A549 treated with AZD9567 at 1 μM for 4 hours (cell line): ENCODE results near the gene LSM8. TPM values are rescaled to one million over a fixed set of nuclear protein-coding genes. Genes with fewer than 3 reads are reported as not detected.

Source experiments
- total RNA-seq: library from RNA; stranded (reverse); fragments of 200-300 nt; extraction: Qiagen RNA extraction; gene quantifications from 5 replicates; pipeline ENCODE4 v1.2.3, GENCODE V29; 2022; ENCODE audit not compliant: insufficient read depth

The LSM8 gene
- total RNA-seq = 36.2 to 62.7 TPM (median 42.1 TPM) in 5 replicates

GRCh38 chr7:118183786-118184564, at the start of gene LSM8:
LSM8 (plus strand) TSS chr7:118184164; CDS start chr7:118184224, 60 bp downstream.

GRCh38 chr7:118224521-118224920, 40.6 kb downstream of the LSM8 start, which contains the start of gene ANKRD7:
ANKRD7 (plus strand) TSS chr7:118224704; CDS start chr7:118224831, 127 bp downstream.

Other genes with a start within 250 kb of the LSM8 start
- 0.08 to 0.33 TPM (median 0.15 TPM) in 4 of 5 replicates, not detected in the other for gene ANKRD7, start 40.5 kb downstream of the LSM8 start, total RNA-seq